IPS DF 6.9 (cell line): ENCODE measurements around the gene PRKD2.

Experiments
- DNase-seq: peaks from one replicate; pipeline ENCODE4 v3.0.0-alpha.2; 2013; ENCODE audit warnings: low read depth, low spot score
- H3K27ac ChIP-seq: one replicate; pipeline ENCODE4 v1.5.1; 2013; ENCODE audit warnings: low read length, control low read depth
- H3K27me3 ChIP-seq: 2 replicates; pipeline ENCODE4 v1.6.1; 2013; ENCODE audit warnings: mild to moderate bottlenecking, low read length; ENCODE audit not compliant: control insufficient read depth, insufficient read depth
- H3K36me3 ChIP-seq: 2 replicates; pipeline ENCODE4 v1.6.1; 2013; ENCODE audit warnings: low read length; ENCODE audit not compliant: control insufficient read depth, insufficient read depth
- H3K4me1 ChIP-seq: 2 replicates; pipeline ENCODE4 v1.6.1; 2013; ENCODE audit warnings: low read length; ENCODE audit not compliant: control insufficient read depth, insufficient read depth
- H3K4me3 ChIP-seq: 2 replicates; pipeline ENCODE4 v1.5.1; 2013; ENCODE audit warnings: mild to moderate bottlenecking, low read length
- H3K9me3 ChIP-seq: 2 replicates; pipeline ENCODE4 v1.6.1; 2013; ENCODE audit warnings: low read length, inconsistent platforms; ENCODE audit not compliant: control insufficient read depth, insufficient read depth
- WGBS: extraction: QIAGEN DNeasy Blood & Tissue Kit; methylation state at CpG from one replicate; pipeline ENCODE4 v1.1.7; 2013; ENCODE audit warnings: mixed read lengths, missing lambda C conversion rate; ENCODE audit not compliant: insufficient read length, insufficient coverage; 5-methylcytosine and 5-hydroxymethylcytosine counted together

The PRKD2 gene

GRCh38 chr19:46661020-46661731 is 55.7 kb downstream of the PRKD2 start, which contains the start of gene DACT3:
Gene DACT3 (minus strand): TSS chr19:46661182. CDS start chr19:46661064, 118 bp downstream.
- WGBS, result no CpG with 5 or more reads among the region's 61 CpGs
- Histone ChIP-seq H3K36me3 (no peaks in the 10 kb centered on the region), H3K27me3 (no peaks in the 10 kb centered on the region; the same call in 1 of the 2 replicates), H3K9me3 (no peaks in the 10 kb centered on the region), H3K4me3 (peak within 1 kb of the TSS; percentile 53; the same call in 1 of the 2 replicates), H3K4me1 (no peaks in the 10 kb centered on the region; the same call in 1 of the 2 replicates), H3K27ac (no peak within 1 kb of the TSS)
- peak; percentile 98 for DNase-seq

- Histone ChIP-seq H3K27me3 (no peaks in the 10 kb centered on the region; the same call in 1 of the 2 replicates), H3K27ac (no peak overlapping the region), H3K4me3 (peak overlapping the region; percentile 53; the same call in 1 of the 2 replicates), H3K36me3 (no peaks in the 10 kb centered on the region), H3K4me1 (no peaks in the 10 kb centered on the region; the same call in 1 of the 2 replicates), H3K9me3 (no peaks in the 10 kb centered on the region)
- WGBS, result no CpG with 5 or more reads among the region's 40 CpGs
- DNase-seq, result no peak
These were observed 56.3 kb downstream of the PRKD2 start for GRCh38 chr19:46660551-46661019.

- no peaks in the 10 kb centered on the region for H3K9me3 ChIP-seq
- H3K4me1 ChIP-seq, result no peaks in the 10 kb centered on the region; the same call in 1 of the 2 replicates
- no peak overlapping the region for H3K27ac ChIP-seq
- no peak for DNase-seq
- H3K36me3 ChIP-seq, result no peaks in the 10 kb centered on the region
- no peaks in the 10 kb centered on the region; the same call in 1 of the 2 replicates for H3K27me3 ChIP-seq
- peak overlapping the region; percentile 53; the same call in 1 of the 2 replicates for H3K4me3 ChIP-seq
- no CpG with 5 or more reads among the region's 14 CpGs for WGBS
These were observed 56.9 kb downstream of the PRKD2 start for GRCh38 chr19:46660008-46660517.

- Histone ChIP-seq H3K27ac (no peak overlapping the region), H3K27me3 (no peaks in the 10 kb centered on the region; the same call in 1 of the 2 replicates), H3K9me3 (no peaks in the 10 kb centered on the region), H3K4me1 (no peaks in the 10 kb centered on the region; the same call in 1 of the 2 replicates), H3K36me3 (no peaks in the 10 kb centered on the region), H3K4me3 (peak overlapping the region; percentile 28; the same call in 1 of the 2 replicates)
- no CpG with 5 or more reads among the region's 28 CpGs for WGBS
- no peak for DNase-seq
These were observed 57.5 kb downstream of the PRKD2 start for GRCh38 chr19:46659151-46660007.

GRCh38 chr19:46656541-46656940 is 60.4 kb downstream of the PRKD2 start:
- WGBS, result 100% methylated on average over 1 of the region's 5 CpGs
- no peaks in the 10 kb centered on the region; the same call in 1 of the 2 replicates for H3K27me3 ChIP-seq
- DNase-seq, result no peak
- no peaks in the 10 kb centered on the region for H3K9me3 ChIP-seq
- no peaks in the 10 kb centered on the region; the same call in 1 of the 2 replicates for H3K4me1 ChIP-seq
- H3K4me3 ChIP-seq, result no peak overlapping the region
- H3K27ac ChIP-seq, result no peak overlapping the region
- no peaks in the 10 kb centered on the region for H3K36me3 ChIP-seq

- Histone ChIP-seq H3K36me3 (no peaks in the 10 kb centered on the region), H3K27ac (no peak overlapping the region), H3K9me3 (no peaks in the 10 kb centered on the region), H3K4me1 (no peaks in the 10 kb centered on the region), H3K27me3 (peaks cover 5% of the 10 kb centered on the region; the same call in 1 of the 2 replicates), H3K4me3 (no peak overlapping the region)
- DNase-seq, result no peak
- no CpG with 5 or more reads among the region's 16 CpGs for WGBS
These were observed 62.2 kb downstream of the PRKD2 start for GRCh38 chr19:46654621-46655152.

- H3K4me1 ChIP-seq, result 0 out of 2 replicates have a peak, but pooled peaks cover 1% of the 10 kb centered on the region
- WGBS, result no CpG with 5 or more reads among the region's 7 CpGs
- H3K27ac ChIP-seq, result no peak overlapping the region
- H3K27me3 ChIP-seq, result peaks cover 27% of the 10 kb centered on the region
- H3K4me3 ChIP-seq, result no peak overlapping the region
- H3K36me3 ChIP-seq, result no peaks in the 10 kb centered on the region; the same call in 1 of the 2 replicates
- DNase-seq, result no peak
- H3K9me3 ChIP-seq, result no peaks in the 10 kb centered on the region
These were observed 66.5 kb downstream of the PRKD2 start for GRCh38 chr19:46650445-46650844.

- no CpG with 5 or more reads among the region's 144 CpGs for WGBS
- Histone ChIP-seq H3K36me3 (no peaks in the 10 kb centered on the region; the same call in 1 of the 2 replicates), H3K27ac (no peak overlapping the region), H3K4me3 (peak overlapping the region; percentile 36), H3K27me3 (peaks cover 27% of the 10 kb centered on the region), H3K9me3 (no peaks in the 10 kb centered on the region), H3K4me1 (0 out of 2 replicates have a peak, but pooled peaks cover 1% of the 10 kb centered on the region)
- DNase-seq, result no peak
These were observed 67.7 kb downstream of the PRKD2 start for GRCh38 chr19:46648961-46649960.
